Osteoblast (primary cell): ENCODE data around the gene VWA1. TPM values are rescaled to one million over a fixed set of nuclear protein-coding genes. Genes with fewer than 3 reads are reported as not detected.

Experiments
- DNase-seq: peaks from one replicate; pipeline ENCODE4 v3.0.0; 2011; ENCODE audit warnings: low spot score, mixed read lengths; ENCODE audit not compliant: insufficient read length; ENCODE audit errors: missing footprints
- H2AFZ ChIP-seq: 2 replicates; pipeline ENCODE4 v1.6.0; 2011; ENCODE audit warnings: mild to moderate bottlenecking, low read length
- H3K27ac ChIP-seq: 2 replicates; pipeline ENCODE4 v1.5.1; 2011; ENCODE audit warnings: mild to moderate bottlenecking, low read depth, low read length, moderate library complexity
- H3K27me3 ChIP-seq: 2 replicates; pipeline ENCODE4 v1.6.0; 2012; ENCODE audit warnings: mild to moderate bottlenecking, control low read depth, inconsistent platforms, low read length, moderate library complexity; ENCODE audit not compliant: insufficient read depth
- H3K36me3 ChIP-seq: 2 replicates; pipeline ENCODE4 v1.5.1; 2011; ENCODE audit warnings: mild to moderate bottlenecking, low read length, control low read depth, moderate library complexity; ENCODE audit not compliant: insufficient read depth
- H3K4me1 ChIP-seq: 2 replicates; pipeline ENCODE4 v1.5.1; 2011; ENCODE audit warnings: mild to moderate bottlenecking, low read length, control low read depth, moderate library complexity; ENCODE audit not compliant: insufficient read depth
- H3K4me2 ChIP-seq: 2 replicates; pipeline ENCODE4 v1.6.0; 2011; ENCODE audit warnings: mild to moderate bottlenecking, low read length; ENCODE audit not compliant: insufficient read depth
- H3K4me3 ChIP-seq: fragments of 200-600 bp; sonication (generic); 3 replicates; pipeline ENCODE4 v1.5.1; 2012; ENCODE audit warnings: mild to moderate bottlenecking, low read length, inconsistent platforms; ENCODE audit not compliant: insufficient read depth
- H3K79me2 ChIP-seq: 2 replicates; pipeline ENCODE4 v1.6.0; 2012; ENCODE audit warnings: mild to moderate bottlenecking, low read length, control low read depth, inconsistent platforms; ENCODE audit not compliant: insufficient read depth
- H3K9me3 ChIP-seq: 2 replicates; pipeline ENCODE4 v1.5.1; 2011; ENCODE audit warnings: low read depth, low read length, control low read depth
- H4K20me1 ChIP-seq: 2 replicates; pipeline ENCODE4 v1.6.0; 2012; ENCODE audit warnings: mild to moderate bottlenecking, low read length, control low read depth; ENCODE audit not compliant: insufficient read depth
- CTCF ChIP-seq: IDR thresholded peaks from 2 replicates; pipeline ENCODE4 v1.5.1; 2011; ENCODE audit warnings: mild to moderate bottlenecking, low read depth, low read length, moderate library complexity; ENCODE audit errors: extremely low read depth
- total RNA-seq: library from RNA; depleted of rRNA; stranded (reverse); fragments of >200 nt; gene quantifications from 2 replicates; pipeline ENCODE4 v1.2.3, GENCODE V29; 2012

The VWA1 gene
- total RNA-seq, 1 donor = 4.3 TPM

- no peak overlapping the region for H3K4me2 ChIP-seq
- H3K9me3 ChIP-seq = no peaks in the 10 kb centered on the region
- H4K20me1 ChIP-seq = peaks cover 19% of the 10 kb centered on the region
- no peaks in the 10 kb centered on the region for H3K4me1 ChIP-seq
- no peak overlapping the region for H3K4me3 ChIP-seq
- no peaks in the 10 kb centered on the region for H3K27me3 ChIP-seq
- no peak overlapping the region for H2AFZ ChIP-seq
- no peak for DNase-seq
- peaks cover 79% of the 10 kb centered on the region for H3K36me3 ChIP-seq
- H3K27ac ChIP-seq = no peak overlapping the region
- H3K79me2 ChIP-seq = peaks cover 27% of the 10 kb centered on the region
- no peak for TF ChIP-seq CTCF
Observed at GRCh38 chr1:1388078-1388472, 47.4 kb upstream of the VWA1 start.

- peaks cover 42% of the 10 kb centered on the region for H3K79me2 ChIP-seq
- H3K9me3 ChIP-seq = no peaks in the 10 kb centered on the region
- no peak overlapping the region for H3K4me2 ChIP-seq
- peak; percentile 23 for DNase-seq
- no peak for TF ChIP-seq CTCF
- H3K27me3 ChIP-seq = no peaks in the 10 kb centered on the region
- no peaks in the 10 kb centered on the region for H3K4me1 ChIP-seq
- peaks cover 96% of the 10 kb centered on the region for H3K36me3 ChIP-seq
- H4K20me1 ChIP-seq = peaks cover 34% of the 10 kb centered on the region
- no peak overlapping the region for H2AFZ ChIP-seq
- H3K4me3 ChIP-seq = no peak overlapping the region
- H3K27ac ChIP-seq = no peak overlapping the region
Observed at GRCh38 chr1:1390675-1391074, 44.8 kb upstream of the VWA1 start.

GRCh38 chr1:1391225-1391624 is 44.3 kb upstream of the VWA1 start:
- H3K36me3 ChIP-seq = peaks cover 92% of the 10 kb centered on the region
- H3K4me1 ChIP-seq = no peaks in the 10 kb centered on the region

DNA sequence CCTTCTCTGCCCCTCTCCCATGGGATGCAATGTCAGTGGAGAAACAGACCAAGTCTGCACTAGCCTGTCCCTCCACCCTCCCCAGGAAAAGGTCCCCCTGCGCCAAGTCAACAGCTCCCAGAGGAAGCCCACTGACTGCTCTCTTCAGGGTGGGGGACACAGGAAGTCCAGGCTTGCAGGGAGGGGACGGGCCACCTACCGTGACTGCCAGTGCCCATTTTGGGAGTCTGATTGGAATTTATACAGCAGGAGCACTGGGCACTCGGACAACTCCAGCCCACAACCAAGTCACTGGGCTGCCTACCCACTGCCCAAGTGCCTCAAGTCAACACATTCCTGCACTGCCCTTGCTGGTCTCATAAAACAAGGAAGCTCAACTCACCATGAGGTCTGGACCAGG is 42.5 kb upstream of the VWA1 start:
- TF ChIP-seq CTCF = no peak
- Histone ChIP-seq H3K4me2 (no peak overlapping the region), H3K36me3 (peaks cover 88% of the 10 kb centered on the region), H3K9me3 (no peaks in the 10 kb centered on the region), H3K27me3 (no peaks in the 10 kb centered on the region), H3K27ac (no peak overlapping the region), H3K4me3 (no peak overlapping the region), H4K20me1 (peaks cover 23% of the 10 kb centered on the region), H2AFZ (no peak overlapping the region), H3K79me2 (peaks cover 63% of the 10 kb centered on the region), H3K4me1 (peaks cover 5% of the 10 kb centered on the region)
- DNase-seq = peak; percentile 32

More at GRCh38 chr1:1391225-1391624, 44.3 kb upstream of the VWA1 start:
- no peaks in the 10 kb centered on the region for H3K27me3 ChIP-seq
- H2AFZ ChIP-seq = no peak overlapping the region
- no peak for TF ChIP-seq CTCF
- DNase-seq = peak; percentile 32
- H3K4me3 ChIP-seq = no peak overlapping the region
- H3K79me2 ChIP-seq = peaks cover 47% of the 10 kb centered on the region
- peaks cover 28% of the 10 kb centered on the region for H4K20me1 ChIP-seq
- H3K9me3 ChIP-seq = no peaks in the 10 kb centered on the region
- no peak overlapping the region for H3K27ac ChIP-seq
- H3K4me2 ChIP-seq = no peak overlapping the region
